ENCODE measurements around the gene ZFP28.

- TF ChIP-seq REST (IDR thresholded peaks at IDR 0.05; ENCODE audit: low read depth) (no peak), YY1 (IDR thresholded peaks at IDR 0.05; ENCODE audit: low read depth) (no peak), EP300 (IDR thresholded peaks at IDR 0.05; ENCODE audit: borderline replicate concordance) (no peak), FOXM1 (IDR thresholded peaks at IDR 0.05; ENCODE audit: borderline replicate concordance, low read depth) (no peak), RAD21 (IDR thresholded peaks at IDR 0.05; ENCODE audit: low read depth) (no peak), USF1 (IDR thresholded peaks at IDR 0.05) (no peak), MAX (IDR thresholded peaks at IDR 0.05) (no peak)
These were observed 35.2 kb downstream of the ZFP28 start for GRCh38 chr19:56573914-56574313.

All from Ishikawa (cell line).